Tongue (tissue), 2 donors: ENCODE data around the gene GCSAM. TPM values are rescaled to one million over a fixed set of nuclear protein-coding genes. Genes with fewer than 3 reads are reported as not detected.
A peak's percentile ranks its signal among the peaks of the same experiment; 100 is the strongest.

Experiments
- DNase-seq: peaks from one replicate; pipeline ENCODE4 v3.0.0-alpha.2; 2015
- total RNA-seq: library from RNA; depleted of rRNA; stranded (reverse); fragments of >200 nt; gene quantifications from one replicate; pipeline ENCODE4 v1.2.3, GENCODE V29; 2014

Gene GCSAM, protein sequence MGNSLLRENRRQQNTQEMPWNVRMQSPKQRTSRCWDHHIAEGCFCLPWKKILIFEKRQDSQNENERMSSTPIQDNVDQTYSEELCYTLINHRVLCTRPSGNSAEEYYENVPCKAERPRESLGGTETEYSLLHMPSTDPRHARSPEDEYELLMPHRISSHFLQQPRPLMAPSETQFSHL
- 0.41 TPM for total RNA-seq

DNA sequence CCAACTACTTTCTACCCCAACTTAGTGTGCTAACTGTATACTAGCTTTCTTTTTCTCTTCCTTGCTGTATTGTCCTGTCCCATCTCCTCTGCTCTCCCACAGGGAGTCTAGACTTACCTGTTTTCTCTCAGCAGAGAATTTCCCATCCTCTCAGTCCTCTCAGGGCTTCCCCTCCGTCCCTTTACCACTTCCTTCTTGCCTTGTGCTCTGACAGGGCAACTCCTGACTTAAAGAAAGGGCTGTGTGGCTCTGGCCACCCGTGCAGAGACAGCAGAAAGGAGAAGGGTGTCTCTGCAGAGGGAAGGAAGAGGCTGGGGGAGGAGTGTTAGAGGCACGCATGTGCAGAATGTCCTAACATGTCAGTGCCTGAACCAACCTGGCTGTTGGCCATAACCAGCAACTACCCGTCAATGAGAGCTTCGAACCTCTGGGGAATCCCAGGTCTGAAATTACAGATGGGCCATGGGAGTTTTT is at the start of gene GCSAM:
Gene GCSAM, minus strand, starts transcription at position 274 of the 474 bp plus-strand sequence. Its CDS starts 128 bp downstream, at position 146.
- no peak for DNase-seq

DNA sequence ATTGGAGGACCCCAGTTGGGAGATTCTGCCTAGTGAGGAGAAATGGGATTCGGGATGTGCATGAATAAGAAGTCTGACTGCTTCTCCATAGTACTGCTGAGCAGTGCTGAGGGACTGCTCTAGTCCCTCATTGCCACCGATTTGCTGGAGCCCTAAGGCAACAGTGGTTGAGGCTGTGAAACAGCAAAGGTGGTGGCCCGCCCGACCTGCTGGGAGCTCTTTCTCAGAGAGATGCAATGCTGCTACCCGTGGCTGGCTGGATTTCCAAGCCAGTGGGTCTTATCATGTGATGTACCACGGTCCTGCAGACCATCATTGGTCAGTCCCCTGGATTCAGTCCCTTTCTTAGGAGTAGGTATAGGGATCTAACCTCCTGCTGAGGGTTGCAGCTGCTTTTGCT is 42.6 kb upstream of the GCSAM start:
- no peak for DNase-seq

DNA sequence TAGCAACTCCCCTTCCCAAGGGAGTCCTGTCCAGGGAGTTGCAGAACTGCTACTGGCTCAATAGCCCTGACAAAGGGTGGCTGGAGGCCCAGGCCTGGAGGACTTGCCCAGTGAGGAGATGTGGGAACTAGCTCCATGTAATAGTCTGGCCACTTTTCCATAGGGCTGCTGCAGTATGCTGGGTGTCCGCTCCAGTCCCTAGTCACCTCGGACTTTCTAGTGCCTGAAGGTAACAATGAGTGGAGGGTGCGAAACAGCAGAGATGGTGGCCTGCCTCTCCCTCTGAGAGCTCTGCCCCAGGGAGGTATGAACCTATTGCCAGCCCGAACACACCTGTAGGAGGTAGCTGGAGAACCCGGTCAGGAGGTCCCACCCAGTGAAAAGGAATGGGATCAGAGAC is 42.0 kb upstream of the GCSAM start:
- DNase-seq, result no peak

DNA sequence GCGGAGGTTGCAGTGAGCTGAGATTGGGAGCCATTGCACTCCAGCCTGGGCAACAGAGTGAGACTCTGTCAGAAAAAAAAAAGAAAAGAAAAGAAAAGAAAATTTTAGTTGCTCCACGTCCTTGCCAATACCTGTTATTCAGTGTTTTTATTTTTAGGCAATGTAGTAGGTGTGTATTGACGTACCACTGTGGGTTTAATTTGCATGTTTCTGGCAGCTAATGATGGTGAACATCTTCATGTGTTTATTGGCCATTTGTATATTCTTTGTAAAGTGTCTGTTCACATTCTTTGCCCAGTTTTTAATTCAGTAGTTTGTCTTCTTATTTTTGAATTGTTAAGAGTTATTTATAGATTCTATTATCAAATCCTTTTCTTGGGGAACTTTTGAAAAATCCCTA is 38.1 kb upstream of the GCSAM start:
- DNase-seq, result no peak

DNA sequence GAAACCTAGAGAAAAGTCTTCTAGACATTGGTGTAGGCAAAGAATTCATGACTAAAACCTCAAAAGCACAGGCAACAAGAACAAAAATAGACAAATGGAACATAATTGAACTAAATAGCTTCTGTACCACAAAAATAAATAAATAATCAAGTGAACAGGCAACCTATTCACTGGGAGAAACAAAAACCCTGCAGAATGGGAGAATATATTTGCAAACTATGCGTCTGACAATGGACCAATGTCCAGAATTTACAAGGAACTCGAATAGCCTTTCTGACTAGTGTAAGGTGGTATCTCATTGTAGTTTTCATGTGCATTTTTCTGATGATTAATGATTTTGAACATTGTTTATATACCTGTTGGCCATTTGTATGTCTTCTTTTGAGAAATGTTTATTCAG is 37.0 kb upstream of the GCSAM start:
- DNase-seq, result no peak

DNA sequence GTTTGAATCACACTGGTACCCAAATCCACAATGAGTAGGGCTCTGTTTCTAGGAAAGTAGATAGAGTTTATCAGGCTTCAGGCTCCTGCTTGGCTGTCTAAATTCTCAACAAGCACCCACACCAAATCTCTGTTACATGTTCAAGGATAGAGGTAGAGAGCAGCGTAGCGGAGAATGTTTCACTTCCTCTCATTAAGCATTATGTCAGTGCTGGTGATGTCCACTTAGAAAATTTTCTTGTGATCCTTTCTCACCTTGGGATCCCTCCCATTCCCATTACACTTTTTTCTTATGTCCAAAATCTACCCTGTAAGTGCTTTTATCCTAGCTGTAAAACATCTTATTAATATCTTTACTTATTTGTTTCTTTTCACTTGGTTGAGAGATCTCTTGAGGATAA is 34.7 kb upstream of the GCSAM start:
- DNase-seq, result no peak

DNA sequence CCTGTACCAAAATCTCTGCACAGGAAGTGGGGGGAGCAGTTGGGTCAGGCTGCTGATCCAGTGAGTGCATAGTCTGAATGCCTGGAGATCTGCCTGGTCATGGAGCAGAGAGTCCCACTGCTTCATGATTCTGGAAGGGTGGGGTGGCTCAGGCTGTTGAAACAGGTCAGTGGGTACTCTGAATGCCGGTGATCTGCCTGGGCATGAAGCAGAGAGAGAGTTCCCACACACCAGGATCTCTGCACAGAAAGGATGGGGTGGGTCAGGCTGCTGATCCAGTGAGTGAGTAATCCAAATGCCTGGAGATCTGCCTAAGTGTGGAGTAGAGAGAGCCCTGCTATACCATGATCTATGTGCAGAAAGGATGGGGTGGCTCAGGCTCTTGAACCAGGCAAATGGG is 16.1 kb upstream of the GCSAM start:
- no peak for DNase-seq

DNA sequence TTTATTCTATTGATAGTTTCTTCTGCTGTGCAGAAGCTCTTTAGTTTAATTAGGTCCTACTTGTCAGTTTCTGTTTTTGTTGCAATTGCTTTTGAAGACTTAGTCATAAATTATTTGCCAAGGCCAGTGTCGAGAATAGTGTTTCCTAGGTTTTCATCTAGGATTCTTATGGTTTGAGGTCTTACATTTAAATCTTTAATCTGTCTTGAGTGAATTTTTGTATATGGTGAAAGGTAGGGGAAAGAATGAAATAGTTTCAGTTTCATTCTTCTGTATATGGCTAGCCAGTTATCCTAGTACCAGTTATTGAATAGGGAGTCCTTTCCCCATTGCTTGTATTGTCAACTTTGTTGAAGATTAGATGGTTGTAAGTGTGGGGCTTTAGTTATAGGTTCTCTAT is 10.6 kb upstream of the GCSAM start:
- DNase-seq, result no peak

DNA sequence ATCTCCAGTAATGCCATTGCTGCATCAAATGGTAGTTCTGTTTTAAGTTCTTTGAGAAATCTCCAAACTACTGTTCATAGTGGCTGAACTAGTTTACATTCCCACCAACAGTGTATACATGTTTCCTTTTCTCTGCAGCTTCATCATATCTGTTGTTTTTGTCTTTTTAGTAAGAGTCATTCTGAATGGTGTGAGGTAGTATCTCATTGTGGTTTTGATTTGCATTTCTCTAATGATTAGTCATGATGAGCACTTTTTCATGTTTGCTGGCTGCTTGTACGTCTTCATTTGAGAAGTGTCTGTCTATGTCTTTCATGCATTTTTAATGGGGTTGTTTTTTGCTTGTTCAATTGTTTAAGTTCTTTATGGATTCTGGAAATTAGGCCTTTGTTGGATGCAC is 10.2 kb upstream of the GCSAM start:
- DNase-seq, result no peak

DNA sequence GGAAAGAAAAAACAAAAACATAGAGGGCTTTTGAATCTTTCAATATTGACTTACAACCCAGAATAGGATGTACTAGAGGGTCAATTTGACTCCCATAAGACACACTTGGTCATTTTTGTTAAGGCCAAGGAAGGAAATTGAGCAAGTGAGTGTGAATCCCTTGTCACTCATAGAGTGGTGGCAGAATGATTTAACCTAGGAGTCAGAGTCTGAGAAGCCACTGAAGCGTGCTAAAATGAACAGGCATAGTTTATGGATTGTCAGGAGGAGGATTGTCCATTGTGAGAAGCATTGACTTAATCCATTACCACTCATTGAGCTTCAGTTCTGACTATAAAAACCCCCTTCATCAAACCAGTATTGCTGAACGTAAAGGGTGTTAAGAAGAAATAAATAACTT is 8.2 kb upstream of the GCSAM start:
- no peak for DNase-seq

DNA sequence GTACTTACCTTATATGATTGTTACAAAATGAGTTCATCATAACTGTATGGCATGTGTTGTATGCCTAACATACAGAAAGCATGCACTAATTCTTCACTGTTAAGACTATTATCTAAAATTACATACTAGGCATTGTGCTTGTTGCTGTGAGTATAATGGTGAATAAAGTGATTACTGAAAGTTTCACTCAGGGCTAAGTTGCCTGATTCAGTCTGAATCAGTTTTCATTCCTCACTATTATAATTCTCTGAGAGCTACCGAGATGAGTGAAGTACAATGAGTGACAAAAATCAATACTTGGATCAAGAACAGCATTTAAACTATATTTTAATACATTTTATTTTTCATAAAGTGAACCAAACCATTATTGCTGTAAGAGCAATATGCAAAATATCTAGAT is 7.5 kb upstream of the GCSAM start:
- DNase-seq, result no peak

DNA sequence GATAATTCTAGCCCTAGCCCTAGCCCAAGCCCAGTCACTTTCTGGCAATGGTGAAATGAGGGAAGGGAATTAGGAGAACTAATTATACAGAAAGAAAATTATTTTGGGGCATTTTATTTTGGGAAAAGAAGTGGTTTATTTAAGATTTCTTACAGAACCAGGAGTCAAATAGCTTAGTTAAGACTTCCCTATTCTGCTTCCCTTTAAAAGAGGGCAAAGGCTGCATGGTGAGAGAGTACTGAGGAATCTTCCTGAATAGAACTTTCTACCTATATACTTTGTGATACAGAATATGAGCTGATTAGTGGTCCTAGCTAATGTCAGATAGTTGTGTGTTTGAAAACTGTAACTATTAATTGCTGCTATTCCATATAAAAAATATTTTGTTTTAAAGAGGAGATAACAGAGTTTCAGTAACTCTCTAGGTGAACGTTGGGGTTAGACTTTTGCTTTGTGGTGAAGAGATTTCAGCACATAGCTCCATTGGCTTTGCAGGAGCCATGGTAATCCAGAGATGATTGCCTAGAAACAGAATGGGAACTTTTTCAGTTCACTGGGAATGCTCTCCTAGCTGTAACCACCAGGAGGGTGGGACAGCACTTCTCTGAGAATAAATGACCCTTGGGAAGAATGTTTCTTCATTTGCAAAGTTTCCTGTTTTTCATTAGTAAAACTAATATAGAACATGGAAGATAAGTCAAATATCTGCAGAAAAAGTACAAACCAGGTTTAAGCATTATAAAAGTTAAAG is 5.3 kb upstream of the GCSAM start:
- DNase-seq, result no peak

DNA sequence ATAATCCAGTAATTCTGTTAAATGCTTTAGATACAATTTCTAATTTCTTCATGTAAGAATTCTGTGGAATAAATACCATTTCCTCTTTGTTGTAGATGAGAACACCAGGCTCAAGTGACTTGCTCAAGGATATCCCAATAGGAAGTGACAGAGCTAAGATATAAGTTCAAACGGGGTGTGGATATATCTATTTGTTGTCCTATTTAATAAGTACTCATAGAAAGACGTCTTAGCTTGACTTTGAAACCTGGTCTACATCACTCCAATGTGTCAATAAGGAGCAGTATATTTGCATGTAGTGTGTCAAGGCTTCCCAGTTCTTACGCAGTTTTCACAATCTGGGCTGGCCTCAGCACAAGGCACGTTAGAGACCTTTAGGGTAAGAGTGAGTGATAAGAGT is 4.7 kb upstream of the GCSAM start:
- DNase-seq, result no peak

DNA sequence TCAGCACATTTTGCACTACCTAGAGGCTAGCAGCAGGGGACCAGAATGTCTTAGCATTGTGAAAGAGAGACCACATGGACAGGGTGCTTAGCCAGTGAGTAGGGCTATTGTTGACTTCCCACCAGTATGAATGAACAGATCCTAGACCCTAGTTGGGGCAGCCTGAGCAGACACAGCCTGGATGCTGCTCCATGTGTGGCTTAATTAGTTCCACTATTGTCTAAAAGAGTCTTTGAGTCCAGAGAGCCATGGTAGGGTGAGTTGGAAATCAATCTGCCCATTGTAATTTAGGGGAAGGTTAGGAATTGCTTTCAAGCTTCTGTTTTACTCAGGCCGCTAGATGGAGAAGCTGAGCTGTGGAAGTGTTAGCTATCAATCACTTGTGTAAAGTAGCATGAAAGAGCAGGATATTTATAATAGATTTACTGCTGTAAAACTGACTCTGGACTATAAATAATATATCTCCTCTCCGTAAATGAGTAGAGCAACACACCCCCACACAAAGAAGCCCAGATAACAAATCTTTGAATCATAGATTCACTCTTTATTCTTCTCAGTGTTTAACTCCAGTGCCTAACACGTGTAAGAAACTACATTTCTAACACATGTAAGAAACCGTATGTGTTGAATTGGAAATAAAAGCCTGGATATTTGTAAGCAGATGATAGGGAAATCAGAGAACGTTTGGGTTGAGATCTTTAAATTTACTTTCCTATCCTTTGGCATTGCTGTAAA is 4.1 kb upstream of the GCSAM start:
- peak; percentile 71 for DNase-seq

DNA sequence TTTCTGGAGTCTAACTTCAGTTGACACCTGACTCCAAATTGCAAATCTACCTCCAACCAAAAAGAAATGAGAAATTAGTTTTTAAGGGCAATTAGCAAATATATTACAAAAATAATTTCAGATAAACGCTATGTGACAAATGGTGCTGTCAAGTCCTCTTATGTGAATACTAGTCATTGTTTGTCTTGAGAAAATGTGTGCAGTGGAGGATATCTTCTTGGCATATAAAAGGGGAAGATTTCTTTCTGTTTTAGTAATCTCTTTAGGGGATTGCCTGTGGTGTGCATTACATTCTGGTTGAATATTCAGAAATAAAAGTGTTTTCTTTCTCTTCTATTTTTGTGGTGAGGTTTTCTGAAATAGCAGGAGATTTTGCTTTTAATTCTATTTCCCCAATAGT is 3.0 kb upstream of the GCSAM start:
- no peak for DNase-seq

DNA sequence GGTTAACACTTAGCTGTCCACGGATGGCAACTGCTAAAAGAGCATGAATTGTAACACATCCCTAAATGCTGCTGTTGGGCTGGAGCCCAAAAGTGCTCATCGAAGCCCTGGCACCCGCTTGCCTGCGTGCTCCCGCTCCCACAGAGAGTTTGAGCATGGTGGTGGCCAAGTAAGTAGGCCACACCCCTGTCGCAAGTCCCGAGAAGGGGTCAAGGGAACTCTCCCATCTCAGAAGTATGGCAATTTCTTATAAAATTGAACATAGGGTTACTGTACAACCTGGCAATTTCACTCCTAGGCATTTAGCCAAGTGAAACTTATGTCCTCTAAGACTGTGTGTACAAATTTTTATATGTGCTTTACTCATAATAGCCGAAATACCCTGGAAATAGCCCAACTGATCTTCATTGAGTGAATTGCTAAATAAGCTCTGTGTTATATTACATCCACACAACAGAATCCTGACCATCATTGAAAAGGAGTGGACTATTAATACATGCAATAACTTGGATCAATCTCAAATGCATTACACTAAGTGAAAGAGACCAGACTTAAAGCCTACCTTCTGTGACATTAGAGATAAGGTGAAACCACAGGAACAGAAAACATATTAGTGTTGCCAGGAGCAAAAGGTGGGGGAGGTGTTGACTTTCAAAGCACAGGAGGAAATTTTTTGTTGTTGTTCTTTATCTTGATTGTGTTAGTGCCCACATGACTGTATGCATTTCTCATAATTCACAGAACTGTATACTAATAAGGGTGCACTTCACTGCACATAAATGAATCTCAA is 1.5 kb upstream of the GCSAM start:
- no peak for DNase-seq

DNA sequence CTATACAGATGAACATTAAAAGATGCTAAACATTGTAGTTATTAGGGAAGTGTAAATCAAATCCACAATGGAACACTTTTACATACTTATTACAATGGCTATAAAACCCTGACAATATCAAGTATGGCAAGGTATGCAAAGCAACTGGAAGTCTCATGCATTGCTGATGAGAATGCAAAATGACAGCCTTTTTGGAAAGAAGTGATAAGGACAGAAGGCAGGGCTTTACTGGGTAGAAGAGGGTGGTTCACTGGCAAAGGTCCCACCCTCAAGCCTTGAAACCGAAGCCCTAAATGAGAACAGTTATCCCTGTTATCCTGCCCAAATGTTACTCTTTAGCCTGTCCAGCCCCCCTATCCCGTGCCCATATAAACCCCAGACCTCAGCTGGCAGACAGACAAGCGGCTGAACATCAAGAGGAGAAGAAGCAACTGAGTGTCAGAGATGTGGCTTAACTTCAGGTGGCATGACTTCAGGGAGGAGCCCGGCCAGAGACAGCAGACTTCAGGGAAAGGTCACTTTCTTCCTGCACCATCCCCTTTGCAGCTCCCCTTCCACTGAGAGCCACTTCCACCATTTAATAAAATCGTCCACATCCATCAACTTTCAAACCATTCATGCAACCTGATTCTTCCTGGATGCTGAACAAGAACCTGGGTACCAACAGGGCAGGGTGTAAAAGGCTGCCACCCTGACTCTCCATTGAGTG is 732 bp upstream of the GCSAM start:
- DNase-seq, result no peak

DNA sequence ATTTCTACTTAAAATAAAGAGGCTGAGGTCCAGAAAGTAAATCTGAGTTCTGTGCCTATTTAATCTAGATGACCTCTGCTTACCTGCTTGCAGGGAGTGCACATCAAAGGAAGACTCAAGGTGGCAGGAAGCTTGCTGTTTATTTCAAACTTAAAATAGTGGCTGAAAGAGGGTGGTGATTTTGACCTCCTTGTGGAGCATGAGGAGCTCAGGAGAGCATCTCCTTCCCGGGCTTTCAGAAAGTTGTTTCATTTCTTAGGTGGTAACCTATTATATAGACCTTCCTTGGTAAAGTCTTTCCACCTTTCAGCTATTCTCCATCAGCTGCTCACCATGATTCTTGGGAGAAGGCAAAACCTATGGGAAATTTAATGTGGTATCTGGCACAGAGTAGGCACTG is 494 bp downstream of the GCSAM start:
- no peak for DNase-seq

DNA sequence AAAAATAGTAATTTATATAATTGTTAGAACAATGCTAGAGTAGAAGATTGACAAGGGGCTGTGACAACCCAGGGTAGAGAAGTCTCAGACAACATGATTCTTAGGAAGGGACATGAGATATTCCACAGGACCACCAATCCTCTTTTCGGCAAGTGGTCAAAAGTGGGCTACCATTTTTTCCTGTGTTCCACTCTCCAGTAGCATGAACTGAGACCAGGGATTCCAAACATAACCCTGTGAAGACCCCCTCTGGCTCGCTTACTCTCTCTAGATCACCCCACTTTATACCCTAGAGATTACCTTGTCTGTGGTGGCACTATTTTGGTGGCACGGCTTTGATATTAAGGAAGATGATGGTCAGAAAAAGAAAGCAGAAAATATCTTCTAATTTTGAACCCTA is 960 bp downstream of the GCSAM start:
- DNase-seq, result no peak

DNA sequence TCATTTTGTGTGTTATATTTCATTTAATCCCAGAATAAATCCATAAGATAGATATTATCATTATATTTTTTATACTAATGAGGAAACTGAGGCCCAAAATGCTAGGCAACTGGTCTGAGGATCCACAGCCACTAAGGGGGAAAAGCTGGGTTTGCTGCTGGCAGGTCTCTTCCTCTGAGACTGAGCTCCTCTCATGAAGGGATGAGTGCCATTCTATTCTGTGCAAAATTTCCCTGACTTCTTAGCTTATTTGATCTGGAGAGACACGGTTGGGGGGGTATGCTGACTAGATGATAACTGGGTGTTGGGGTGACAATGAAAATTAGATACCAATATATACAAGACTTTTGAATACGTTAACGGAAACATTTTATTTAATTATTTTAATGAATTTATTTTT is 1.9 kb downstream of the GCSAM start:
- DNase-seq, result no peak

DNA sequence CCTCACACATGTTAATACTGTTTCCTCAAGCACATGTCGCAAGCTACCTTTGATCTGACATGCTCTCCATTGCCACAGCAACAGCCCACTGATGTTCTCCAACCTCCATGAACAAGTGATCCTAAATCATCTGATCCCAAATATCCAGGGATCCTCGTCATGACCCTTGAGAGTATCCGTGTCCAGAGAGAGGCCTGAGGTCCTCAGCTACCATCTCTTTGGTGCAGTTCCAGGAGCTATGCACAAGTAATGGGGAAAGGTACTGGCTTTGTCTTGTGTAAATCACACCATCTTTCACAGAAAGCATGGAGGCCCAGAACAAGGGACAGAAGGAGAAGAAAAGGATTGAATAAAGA is 2.4 kb downstream of the GCSAM start:
- no peak for DNase-seq
